GM12891 (cell line): ENCODE data around the gene EML3.

Experiments
- PAX5 ChIP-seq: IDR thresholded peaks from 2 replicates; pipeline ENCODE4 v1.6.1; 2011; ENCODE audit warnings: low read length, moderate library complexity, mild to moderate bottlenecking; ENCODE audit not compliant: insufficient read depth, severe bottlenecking
- POLR2A ChIP-seq: IDR thresholded peaks from 2 replicates; pipeline ENCODE4 v1.6.1; 2011; ENCODE audit warnings: low read depth, low read length, control low read depth
- POLR2AphosphoS5 ChIP-seq: IDR thresholded peaks from 2 replicates; pipeline ENCODE4 v1.6.1; 2011; ENCODE audit warnings: low read depth, low read length, control low read depth
- POU2F2 ChIP-seq: IDR thresholded peaks from 2 replicates; pipeline ENCODE4 v1.6.1; 2011; ENCODE audit warnings: low read depth, mild to moderate bottlenecking, control low read depth, low read length, moderate library complexity
- SPI1 ChIP-seq: IDR thresholded peaks from 2 replicates; pipeline ENCODE4 v1.6.1; 2011; ENCODE audit warnings: low read depth, low read length, control low read depth
- TAF1 ChIP-seq: IDR thresholded peaks from 2 replicates; pipeline ENCODE4 v1.6.1; 2011; ENCODE audit warnings: low read depth, low read length, control low read depth

DNA sequence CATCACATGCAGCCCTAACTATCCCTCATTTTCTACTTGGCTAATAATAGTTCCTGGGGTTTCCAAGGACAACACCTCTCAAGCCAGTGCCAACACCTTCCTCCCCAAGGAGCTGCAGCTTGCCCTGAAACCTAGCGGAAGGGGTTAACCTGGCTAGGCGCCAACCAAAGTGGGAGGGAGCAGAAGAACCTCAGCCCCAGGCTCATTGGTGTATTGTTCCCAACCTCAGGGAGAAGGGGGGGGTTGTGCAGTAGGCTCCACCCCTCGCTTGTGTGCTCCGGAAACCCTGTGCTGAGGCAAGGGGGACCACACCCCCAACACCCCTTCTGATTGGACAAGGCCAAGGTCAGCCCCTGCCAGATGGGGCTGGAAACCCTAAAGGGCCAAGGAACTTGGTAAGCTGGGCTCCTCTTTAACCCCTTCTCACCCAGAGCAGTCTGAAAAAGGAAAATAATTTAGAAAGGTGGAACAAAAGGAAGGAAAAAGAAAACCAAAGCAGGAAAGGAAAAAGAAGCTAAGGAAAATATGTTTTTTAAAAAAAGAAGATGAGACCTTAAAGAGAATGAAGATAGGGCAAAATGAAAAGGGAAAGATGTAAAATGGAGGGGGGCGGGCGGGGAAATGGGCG, 13.4 kb downstream of the EML3 start:
- TF ChIP-seq POLR2A (peak; percentile 28; the same call in 1 of the 2 replicates), TAF1 (no peak), SPI1 (no peak), POU2F2 (no peak), POLR2AphosphoS5 (peak; percentile 69), PAX5 (no peak)
